Mesendoderm (in vitro differentiated cells): ENCODE data around the gene MAN2A2.

Source experiments
- DNase-seq: peaks from one replicate; pipeline ENCODE4 v3.0.0; 2013
- H2AK5ac ChIP-seq: 2 replicates; pipeline ENCODE4 v1.6.1; 2013; ENCODE audit warnings: low read length, inconsistent platforms
- H2BK120ac ChIP-seq: 2 replicates; pipeline ENCODE4 v1.6.1; 2013; ENCODE audit warnings: low read depth, mild to moderate bottlenecking, low read length, moderate library complexity, mixed read lengths
- H2BK15ac ChIP-seq: replicated peaks from 2 replicates; pipeline ENCODE4 v1.6.1; 2013; ENCODE audit warnings: low read depth, mild to moderate bottlenecking, moderate library complexity
- H2BK5ac ChIP-seq: 2 replicates; pipeline ENCODE4 v1.6.1; 2013; ENCODE audit warnings: low read length, inconsistent platforms
- H3K18ac ChIP-seq: 2 replicates; pipeline ENCODE4 v1.6.1; 2013; ENCODE audit warnings: mild to moderate bottlenecking, low read length, mixed read lengths
- H3K23ac ChIP-seq: one replicate; pipeline ENCODE4 v1.6.1; 2013; ENCODE audit warnings: low read length
- H3K27ac ChIP-seq: 2 replicates; pipeline ENCODE4 v1.5.1; 2013; ENCODE audit warnings: low read depth, mild to moderate bottlenecking, inconsistent platforms, low read length, moderate library complexity
- H3K27me3 ChIP-seq: 2 replicates; pipeline ENCODE4 v1.6.1; 2013; ENCODE audit warnings: low read length, control low read depth, mild to moderate bottlenecking, inconsistent platforms; ENCODE audit not compliant: insufficient read depth, poor library complexity
- H3K36me3 ChIP-seq: 2 replicates; pipeline ENCODE4 v1.6.1; 2013; ENCODE audit warnings: low read length, inconsistent platforms; ENCODE audit not compliant: control insufficient read depth, insufficient read depth
- H3K4ac ChIP-seq: one replicate; pipeline ENCODE4 v1.6.1; 2013; ENCODE audit warnings: low read depth, mild to moderate bottlenecking, low read length, moderate library complexity
- H3K4me1 ChIP-seq: 2 replicates; pipeline ENCODE4 v1.6.1; 2013; ENCODE audit warnings: low read depth, low read length, inconsistent platforms; ENCODE audit not compliant: control insufficient read depth
- H3K4me2 ChIP-seq: 2 replicates; pipeline ENCODE4 v1.6.1; 2013; ENCODE audit warnings: low read length
- H3K4me3 ChIP-seq: 2 replicates; pipeline ENCODE4 v1.5.1; 2013; ENCODE audit warnings: mild to moderate bottlenecking, low read length
- H3K56ac ChIP-seq: one replicate; pipeline ENCODE4 v1.6.1; 2013; ENCODE audit warnings: low read length
- H3K79me1 ChIP-seq: 2 replicates; pipeline ENCODE4 v1.6.1; 2013; ENCODE audit warnings: low read length, inconsistent platforms
- H3K79me2 ChIP-seq: 2 replicates; pipeline ENCODE4 v1.6.1; 2013; ENCODE audit warnings: mild to moderate bottlenecking, low read length; ENCODE audit not compliant: control insufficient read depth, insufficient read depth
- H3K9ac ChIP-seq: 2 replicates; pipeline ENCODE4 v1.6.1; 2013; ENCODE audit warnings: low read length, inconsistent platforms
- H4K5ac ChIP-seq: one replicate; pipeline ENCODE4 v1.6.1; 2013; ENCODE audit warnings: low read length
- H4K8ac ChIP-seq: one replicate; pipeline ENCODE4 v1.6.1; 2013; ENCODE audit warnings: low read depth, mild to moderate bottlenecking, control low read depth, low read length, moderate library complexity
- WGBS: extraction: QIAGEN DNeasy Blood & Tissue Kit; methylation state at CpG from one replicate; pipeline ENCODE4 v1.1.7; 2013; ENCODE audit warnings: low lambda C conversion rate, missing lambda C conversion rate; ENCODE audit not compliant: insufficient coverage; ENCODE audit errors: extremely low coverage; 5-methylcytosine and 5-hydroxymethylcytosine counted together

Gene MAN2A2

DNA sequence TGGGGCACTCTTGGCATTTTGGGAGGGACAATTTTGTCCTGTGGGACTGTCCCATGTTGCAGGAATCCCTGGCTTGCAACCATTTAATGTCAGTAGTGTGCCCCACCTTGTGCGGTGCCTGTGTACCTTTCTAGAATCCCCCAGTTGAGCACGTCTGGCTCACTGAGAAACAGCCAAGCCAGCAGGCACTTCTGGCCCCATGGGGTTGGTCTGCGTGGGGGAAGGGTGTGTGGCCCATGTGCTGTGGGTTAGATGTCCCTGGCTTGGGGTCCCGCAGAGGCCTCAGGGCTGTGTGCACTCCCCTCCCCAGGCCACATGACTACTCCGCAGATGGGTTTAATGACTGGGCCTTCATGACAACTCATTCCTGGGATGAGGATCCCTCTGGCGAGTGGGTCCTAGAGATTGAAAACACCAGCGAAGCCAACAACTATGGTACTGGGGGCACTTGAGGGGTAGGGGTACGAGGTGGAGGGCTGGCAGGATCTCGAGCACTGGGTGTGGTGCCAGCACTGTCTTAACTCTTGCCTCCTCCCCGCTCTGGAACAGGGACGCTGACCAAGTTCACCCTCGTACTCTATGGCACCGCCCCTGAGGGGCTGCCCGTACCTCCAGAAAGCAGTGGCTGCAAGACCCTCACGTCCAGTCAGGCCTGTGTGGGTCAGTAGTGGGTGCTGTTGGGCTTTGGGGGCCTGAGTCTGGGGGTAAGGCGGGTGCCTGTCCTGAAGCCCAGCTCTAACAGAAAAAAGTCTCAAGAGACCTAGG lies 22.5 kb upstream of the MAN2A2 start:
- no CpG with 5 or more reads among the region's 16 CpGs for whole genome bisulfite sequencing
- Histone ChIP-seq H3K36me3 (peaks cover 11% of the 10 kb centered on the region), H3K4me1 (peaks cover 3% of the 10 kb centered on the region)

GRCh38 chr15:90881181-90881977 lies 21.7 kb upstream of the MAN2A2 start:
- no peak for DNase-seq
- Histone ChIP-seq H2BK15ac (no peak overlapping the region), H2BK5ac (no peak overlapping the region), H3K27ac (no peak overlapping the region), H3K79me2 (no peaks in the 10 kb centered on the region), H3K4me3 (no peak overlapping the region), H3K79me1 (no peaks in the 10 kb centered on the region), H3K27me3 (no peaks in the 10 kb centered on the region), H3K4me2 (no peak overlapping the region), H3K36me3 (peaks cover 10% of the 10 kb centered on the region), H2BK120ac (no peak overlapping the region), H2AK5ac (no peak overlapping the region), H3K56ac (no peak overlapping the region), H3K4me1 (peaks cover 5% of the 10 kb centered on the region), H3K9ac (no peak overlapping the region), H3K23ac (no peak overlapping the region), H4K5ac (no peak overlapping the region), H3K4ac (no peak overlapping the region), H3K18ac (no peak overlapping the region), H4K8ac (no peak overlapping the region)
- no CpG with 5 or more reads among the region's 35 CpGs for WGBS

More for the DNA sequence above, 22.5 kb upstream of the MAN2A2 start:
- H3K4ac ChIP-seq, result no peak overlapping the region
- no peaks in the 10 kb centered on the region for H3K79me1 ChIP-seq
- no peak overlapping the region for H2BK5ac ChIP-seq
- no peak overlapping the region for H3K23ac ChIP-seq
- no peak for DNase-seq
- no peak overlapping the region for H2BK120ac ChIP-seq
- H2AK5ac ChIP-seq, result no peak overlapping the region
- H3K4me3 ChIP-seq, result no peak overlapping the region
- H3K9ac ChIP-seq, result no peak overlapping the region
- no peak overlapping the region for H4K8ac ChIP-seq
- H3K18ac ChIP-seq, result no peak overlapping the region
- no peaks in the 10 kb centered on the region for H3K27me3 ChIP-seq
- no peak overlapping the region for H2BK15ac ChIP-seq
- no peak overlapping the region for H3K27ac ChIP-seq
- H4K5ac ChIP-seq, result no peak overlapping the region
- no peak overlapping the region for H3K4me2 ChIP-seq
- no peak overlapping the region for H3K56ac ChIP-seq
- peaks cover under 1% of the 10 kb centered on the region for H3K79me2 ChIP-seq

- no peak overlapping the region for H4K8ac ChIP-seq
- no peak overlapping the region for H3K23ac ChIP-seq
- H3K4me2 ChIP-seq, result no peak overlapping the region
- no peak overlapping the region for H3K56ac ChIP-seq
- no peak overlapping the region for H2AK5ac ChIP-seq
- no peak overlapping the region for H2BK15ac ChIP-seq
- no peaks in the 10 kb centered on the region for H3K79me1 ChIP-seq
- no peak for DNase-seq
- no peak overlapping the region for H3K18ac ChIP-seq
- H3K4me1 ChIP-seq, result peaks cover 5% of the 10 kb centered on the region
- peaks cover 10% of the 10 kb centered on the region for H3K36me3 ChIP-seq
- no peak overlapping the region for H2BK120ac ChIP-seq
- H3K9ac ChIP-seq, result no peak overlapping the region
- no peak overlapping the region for H3K4me3 ChIP-seq
- no peaks in the 10 kb centered on the region for H3K27me3 ChIP-seq
- no peak overlapping the region for H2BK5ac ChIP-seq
- H3K27ac ChIP-seq, result no peak overlapping the region
- H3K4ac ChIP-seq, result no peak overlapping the region
- WGBS, result no CpG with 5 or more reads among the region's 19 CpGs
- no peaks in the 10 kb centered on the region for H3K79me2 ChIP-seq
- no peak overlapping the region for H4K5ac ChIP-seq
These were observed 21.0 kb upstream of the MAN2A2 start for GRCh38 chr15:90881978-90882721.

- H3K56ac ChIP-seq, result peak overlapping the region; percentile 87
- H2BK120ac ChIP-seq, result no peak overlapping the region
- H3K4me2 ChIP-seq, result no peak overlapping the region
- no peak overlapping the region for H2AK5ac ChIP-seq
- no peak for DNase-seq
- no peak overlapping the region for H3K4me3 ChIP-seq
- H4K5ac ChIP-seq, result no peak overlapping the region
- H3K79me1 ChIP-seq, result no peaks in the 10 kb centered on the region
- H3K23ac ChIP-seq, result no peak overlapping the region
- H3K18ac ChIP-seq, result no peak overlapping the region
- H3K27me3 ChIP-seq, result no peaks in the 10 kb centered on the region
- no CpG with 5 or more reads among the region's 13 CpGs for WGBS
- H2BK15ac ChIP-seq, result no peak overlapping the region
- no peak overlapping the region for H2BK5ac ChIP-seq
- peaks cover 8% of the 10 kb centered on the region for H3K36me3 ChIP-seq
- peak overlapping the region; percentile 84 for H3K27ac ChIP-seq
- H3K4ac ChIP-seq, result no peak overlapping the region
- H3K4me1 ChIP-seq, result peaks cover 5% of the 10 kb centered on the region
- peak overlapping the region; percentile 13 for H3K9ac ChIP-seq
- no peaks in the 10 kb centered on the region for H3K79me2 ChIP-seq
- H4K8ac ChIP-seq, result no peak overlapping the region
These were observed 20.1 kb upstream of the MAN2A2 start for GRCh38 chr15:90882781-90883525.

GRCh38 chr15:90883526-90883975 lies 19.6 kb upstream of the MAN2A2 start:
- Histone ChIP-seq H3K27ac (peak overlapping the region; percentile 84), H2AK5ac (peak overlapping the region; percentile 36), H3K23ac (peak overlapping the region; percentile 11), H3K4ac (peak overlapping the region; percentile 58), H2BK120ac (no peak overlapping the region), H3K9ac (peak overlapping the region; percentile 75), H4K8ac (peak overlapping the region; percentile 77), H3K18ac (no peak overlapping the region), H3K27me3 (no peaks in the 10 kb centered on the region), H2BK15ac (no peak overlapping the region), H4K5ac (peak overlapping the region; percentile 60), H3K79me1 (no peaks in the 10 kb centered on the region), H3K36me3 (peaks cover 8% of the 10 kb centered on the region), H3K79me2 (no peaks in the 10 kb centered on the region), H3K4me2 (no peak overlapping the region), H2BK5ac (peak overlapping the region; percentile 73), H3K56ac (peak overlapping the region; percentile 87), H3K4me3 (no peak overlapping the region), H3K4me1 (peaks cover 5% of the 10 kb centered on the region)
- WGBS, result no CpG with 5 or more reads among the region's 7 CpGs
- DNase-seq, result peak; percentile 58
